K562 (cell line): ENCODE measurements around the gene LRRC26. TPM values are rescaled to one million over a fixed set of nuclear protein-coding genes. Genes with fewer than 3 reads are reported as not detected.

Experiments used
- HDAC1 ChIP-seq, 2 experiments: fragments of 450-650 bp; IDR thresholded peaks; 2 replicates each; pipeline ENCODE4 v1.6.1; 2016 to 2017; ENCODE audit warnings: inconsistent platforms in 1 of 2, mild to moderate bottlenecking in 1 of 2, moderate library complexity in 1 of 2
- KLF13 ChIP-seq: fragments of 450-650 bp; IDR thresholded peaks from 2 replicates; pipeline ENCODE4 v1.6.1; 2016; ENCODE audit warnings: missing genetic modification characterization, low read depth, mild to moderate bottlenecking, missing compliant biosample characterization, moderate library complexity, borderline replicate concordance
- LARP7 ChIP-seq: fragments of 450-650 bp; IDR thresholded peaks from 2 replicates; pipeline ENCODE4 v1.6.1; 2016
- MAZ ChIP-seq, 2 experiments: fragments of 450-650 bp in 1 of 2; sonication (generic) in 1 of 2; formaldehyde crosslinking; IDR thresholded peaks in 1 of 2; conservative IDR thresholded peaks in 1 of 2; 2 replicates each; pipeline versions ENCODE4 v1.4.0 to v1.5.0; 2020; ENCODE audit warnings: mild to moderate bottlenecking in 1 of 2, missing genetic modification reagents in 1 of 2
- MCM2 ChIP-seq: fragments of 450-650 bp; IDR thresholded peaks from 2 replicates; pipeline ENCODE4 v1.6.1; 2017; ENCODE audit warnings: low read depth, mild to moderate bottlenecking
- PCBP1 ChIP-seq: fragments of 200-400 bp; formaldehyde crosslinking; IDR thresholded peaks from 2 replicates; pipeline ENCODE4 v1.6.1; 2018; ENCODE audit warnings: mild to moderate bottlenecking, low read depth, low read length; ENCODE audit not compliant: poor library complexity, severe bottlenecking
- PML ChIP-seq: IDR thresholded peaks from 2 replicates; pipeline ENCODE4 v1.6.1; 2012; ENCODE audit warnings: low read length, inconsistent platforms
- RBM15 ChIP-seq: fragments of 200-400 bp; formaldehyde crosslinking; IDR thresholded peaks from 2 replicates; pipeline ENCODE4 v1.6.1; 2018; ENCODE audit warnings: mild to moderate bottlenecking, low read length, moderate library complexity; ENCODE audit not compliant: insufficient read depth
- SAFB ChIP-seq: fragments of 200-400 bp; formaldehyde crosslinking; IDR thresholded peaks from 2 replicates; pipeline ENCODE4 v1.6.1; 2017; ENCODE audit warnings: low read depth, low read length, borderline replicate concordance
- TGIF2 ChIP-seq: sonication (generic); formaldehyde crosslinking; IDR thresholded peaks from 2 replicates; pipeline ENCODE4 v1.8.1; 2022; ENCODE audit warnings: mild to moderate bottlenecking, missing genetic modification reagents, moderate library complexity
- TSC22D4 ChIP-seq: fragments of 450-650 bp; IDR thresholded peaks from 2 replicates; pipeline ENCODE4 v1.6.1; 2016; ENCODE audit warnings: missing genetic modification characterization, missing biosample characterization, control low read depth
- ZBTB7A ChIP-seq: IDR thresholded peaks from 2 replicates; pipeline ENCODE4 v1.6.1; 2011; ENCODE audit warnings: low read depth, mild to moderate bottlenecking, low read length, moderate library complexity, borderline replicate concordance; ENCODE audit not compliant: control insufficient read depth
- ZNF121 ChIP-seq: sonication (generic); formaldehyde crosslinking; conservative IDR thresholded peaks from 2 replicates; pipeline ENCODE4 v1.8.0; 2022; ENCODE audit warnings: missing genetic modification reagents
- ZNF165 ChIP-seq: fragments of 250-450 bp; sonication (Bioruptor Pico); IDR thresholded peaks from 2 replicates; pipeline ENCODE4 v1.4.0; 2020; ENCODE audit warnings: borderline replicate concordance
- ZNF717 ChIP-seq: fragments of 250-450 bp; sonication (Bioruptor Pico); IDR thresholded peaks from 2 replicates; pipeline ENCODE4 v1.5.0; 2021
- ZNF780A ChIP-seq: fragments of 250-450 bp; sonication (Bioruptor Pico); IDR thresholded peaks from 2 replicates; pipeline ENCODE4 v1.5.0; 2021; ENCODE audit warnings: mild to moderate bottlenecking
- polyA plus RNA-seq, 8 experiments: library from polyadenylated mRNA; depleted of rRNA in 4 of 8; stranded (reverse) in 5 of 8; unstranded in 3 of 8; fragments of >200 nt; fragmentation: Nextera tagmentation in 2 of 8; fragmentation: Illumina TruSeq in 1 of 8; extraction: Ambion mirVana in 2 of 8; extraction: Trizol in 1 of 8; gene quantifications; 2 replicates each; pipeline versions ENCODE4 v1.2.1 to v1.2.3, GENCODE V29; 2011 to 2014; ENCODE audit warnings: inconsistent platforms in 1 of 8, missing spikeins in 1 of 8
- total RNA-seq, 7 experiments: library from RNA; depleted of rRNA in 6 of 7; stranded (reverse); fragments of >200 nt in 6 of 7; fragmentation: Illumina TruSeq in 2 of 7; extraction: Trizol in 2 of 7; gene quantifications; 2 replicates each; pipeline versions ENCODE4 v1.2.1 to v1.2.3, GENCODE V29; 2011 to 2021; ENCODE audit warnings: low replicate concordance in 1 of 7
- TF ChIP-seq, protein P1 (sequence below): sonication (generic); formaldehyde crosslinking; IDR thresholded peaks from 2 replicates; pipeline ENCODE4 v1.5.0; 2020; ENCODE audit warnings: missing genetic modification reagents
- TF ChIP-seq, protein P2 (sequence below): sonication (generic); formaldehyde crosslinking; IDR thresholded peaks from 2 replicates; pipeline ENCODE4 v1.8.1; 2023; ENCODE audit warnings: mild to moderate bottlenecking, missing genetic modification reagents
- TF ChIP-seq, protein P3 (sequence below): sonication (generic); formaldehyde crosslinking; IDR thresholded peaks from 2 replicates; pipeline ENCODE4 v1.8.0; 2022; ENCODE audit warnings: mild to moderate bottlenecking, missing genetic modification reagents
- TF ChIP-seq, protein P4 (sequence below): fragments of 250-450 bp; sonication (Bioruptor Pico); IDR thresholded peaks from 2 replicates; pipeline ENCODE4 v1.4.0; 2020; ENCODE audit warnings: mild to moderate bottlenecking, moderate library complexity

The LRRC26 gene
- total and polyA plus RNA-seq, 9 of the 15 experiments (the other 6 are each of a cell fraction or from before 2014, with no cell fraction given) = not detected

- TF ChIP-seq MAZ (CRISPR knock-in tag; conservative IDR thresholded peaks at IDR 0.05 in 1 of 2, IDR thresholded peaks at IDR 0.05 in 1 of 2) (peak in 1 of 2 experiments; percentile 48; a peak in 1 of 4 replicates), ZNF165 (CRISPR knock-in tag) (no peak), SAFB (0 out of 2 replicates have a peak, but pooled peaks have one; percentile 28), ZNF717 (CRISPR knock-in tag) (no peak), TSC22D4 (tag) (no peak), KLF13 (tag) (peak; percentile 24; the same call in 1 of the 2 replicates), PCBP1 (peak; percentile 23), ZNF780A (CRISPR knock-in tag) (no peak), TGIF2 (CRISPR knock-in tag) (no peak), HDAC1 (IDR thresholded peaks at IDR 0.05) (peak in 1 of 2 experiments; percentile 12; a peak in 1 of 4 replicates), RBM15 (no peak), MCM2 (no peak), ZBTB7A (peak; percentile 35; the same call in 1 of the 2 replicates), PML (no peak), LARP7 (no peak), ZNF121 (no peak)
- TF ChIP-seq, protein P1, sequence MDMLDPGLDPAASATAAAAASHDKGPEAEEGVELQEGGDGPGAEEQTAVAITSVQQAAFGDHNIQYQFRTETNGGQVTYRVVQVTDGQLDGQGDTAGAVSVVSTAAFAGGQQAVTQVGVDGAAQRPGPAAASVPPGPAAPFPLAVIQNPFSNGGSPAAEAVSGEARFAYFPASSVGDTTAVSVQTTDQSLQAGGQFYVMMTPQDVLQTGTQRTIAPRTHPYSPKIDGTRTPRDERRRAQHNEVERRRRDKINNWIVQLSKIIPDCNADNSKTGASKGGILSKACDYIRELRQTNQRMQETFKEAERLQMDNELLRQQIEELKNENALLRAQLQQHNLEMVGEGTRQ (CRISPR knock-in tag) = no peak
- TF ChIP-seq, protein P2, sequence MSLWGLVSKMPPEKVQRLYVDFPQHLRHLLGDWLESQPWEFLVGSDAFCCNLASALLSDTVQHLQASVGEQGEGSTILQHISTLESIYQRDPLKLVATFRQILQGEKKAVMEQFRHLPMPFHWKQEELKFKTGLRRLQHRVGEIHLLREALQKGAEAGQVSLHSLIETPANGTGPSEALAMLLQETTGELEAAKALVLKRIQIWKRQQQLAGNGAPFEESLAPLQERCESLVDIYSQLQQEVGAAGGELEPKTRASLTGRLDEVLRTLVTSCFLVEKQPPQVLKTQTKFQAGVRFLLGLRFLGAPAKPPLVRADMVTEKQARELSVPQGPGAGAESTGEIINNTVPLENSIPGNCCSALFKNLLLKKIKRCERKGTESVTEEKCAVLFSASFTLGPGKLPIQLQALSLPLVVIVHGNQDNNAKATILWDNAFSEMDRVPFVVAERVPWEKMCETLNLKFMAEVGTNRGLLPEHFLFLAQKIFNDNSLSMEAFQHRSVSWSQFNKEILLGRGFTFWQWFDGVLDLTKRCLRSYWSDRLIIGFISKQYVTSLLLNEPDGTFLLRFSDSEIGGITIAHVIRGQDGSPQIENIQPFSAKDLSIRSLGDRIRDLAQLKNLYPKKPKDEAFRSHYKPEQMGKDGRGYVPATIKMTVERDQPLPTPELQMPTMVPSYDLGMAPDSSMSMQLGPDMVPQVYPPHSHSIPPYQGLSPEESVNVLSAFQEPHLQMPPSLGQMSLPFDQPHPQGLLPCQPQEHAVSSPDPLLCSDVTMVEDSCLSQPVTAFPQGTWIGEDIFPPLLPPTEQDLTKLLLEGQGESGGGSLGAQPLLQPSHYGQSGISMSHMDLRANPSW (CRISPR knock-in tag) = no peak
- TF ChIP-seq, protein P3, sequence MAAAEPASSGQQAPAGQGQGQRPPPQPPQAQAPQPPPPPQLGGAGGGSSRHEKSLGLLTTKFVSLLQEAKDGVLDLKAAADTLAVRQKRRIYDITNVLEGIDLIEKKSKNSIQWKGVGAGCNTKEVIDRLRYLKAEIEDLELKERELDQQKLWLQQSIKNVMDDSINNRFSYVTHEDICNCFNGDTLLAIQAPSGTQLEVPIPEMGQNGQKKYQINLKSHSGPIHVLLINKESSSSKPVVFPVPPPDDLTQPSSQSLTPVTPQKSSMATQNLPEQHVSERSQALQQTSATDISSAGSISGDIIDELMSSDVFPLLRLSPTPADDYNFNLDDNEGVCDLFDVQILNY = no peak
- TF ChIP-seq, protein P4, sequence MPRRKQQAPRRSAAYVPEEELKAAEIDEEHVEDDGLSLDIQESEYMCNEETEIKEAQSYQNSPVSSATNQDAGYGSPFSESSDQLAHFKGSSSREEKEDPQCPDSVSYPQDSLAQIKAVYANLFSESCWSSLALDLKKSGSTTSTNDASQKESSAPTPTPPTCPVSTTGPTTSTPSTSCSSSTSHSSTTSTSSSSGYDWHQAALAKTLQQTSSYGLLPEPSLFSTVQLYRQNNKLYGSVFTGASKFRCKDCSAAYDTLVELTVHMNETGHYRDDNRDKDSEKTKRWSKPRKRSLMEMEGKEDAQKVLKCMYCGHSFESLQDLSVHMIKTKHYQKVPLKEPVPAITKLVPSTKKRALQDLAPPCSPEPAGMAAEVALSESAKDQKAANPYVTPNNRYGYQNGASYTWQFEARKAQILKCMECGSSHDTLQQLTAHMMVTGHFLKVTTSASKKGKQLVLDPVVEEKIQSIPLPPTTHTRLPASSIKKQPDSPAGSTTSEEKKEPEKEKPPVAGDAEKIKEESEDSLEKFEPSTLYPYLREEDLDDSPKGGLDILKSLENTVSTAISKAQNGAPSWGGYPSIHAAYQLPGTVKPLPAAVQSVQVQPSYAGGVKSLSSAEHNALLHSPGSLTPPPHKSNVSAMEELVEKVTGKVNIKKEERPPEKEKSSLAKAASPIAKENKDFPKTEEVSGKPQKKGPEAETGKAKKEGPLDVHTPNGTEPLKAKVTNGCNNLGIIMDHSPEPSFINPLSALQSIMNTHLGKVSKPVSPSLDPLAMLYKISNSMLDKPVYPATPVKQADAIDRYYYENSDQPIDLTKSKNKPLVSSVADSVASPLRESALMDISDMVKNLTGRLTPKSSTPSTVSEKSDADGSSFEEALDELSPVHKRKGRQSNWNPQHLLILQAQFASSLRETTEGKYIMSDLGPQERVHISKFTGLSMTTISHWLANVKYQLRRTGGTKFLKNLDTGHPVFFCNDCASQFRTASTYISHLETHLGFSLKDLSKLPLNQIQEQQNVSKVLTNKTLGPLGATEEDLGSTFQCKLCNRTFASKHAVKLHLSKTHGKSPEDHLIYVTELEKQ = no peak
Measured at GRCh38 chr9:137156567-137157375, 13.1 kb downstream of the LRRC26 start (continued).
